Panc1 (cell line): ENCODE results near the gene SPX. TPM values are rescaled to one million over a fixed set of nuclear protein-coding genes. Genes with fewer than 3 reads are reported as not detected.

Experiments used
- ATAC-seq: fragments of 200-7000 bp; cut with Tn5 transposase; 2 replicates; pipeline ENCODE4 v1.9.1; 2020; ENCODE audit warnings: mild to moderate bottlenecking, moderate library complexity
- BruUV-seq: library from RNA; stranded (reverse); fragments of 400-500 nt; replicated peaks from 2 replicates; lab custom pipeline; 2021; lab: Mats Ljungman, UMichigan
- CTCF ChIA-PET: fragments of 300-600 bp; sonication (Branson Sonifier 250); formaldehyde crosslinking; loops from one replicate; lab custom pipeline; 2022; ENCODE audit warnings: antibody characterized with exemption; lab: Charles Lee
- POLR2A ChIA-PET: fragments of 300-600 bp; sonication (Branson Sonifier 250); formaldehyde crosslinking; loops from one replicate; lab custom pipeline; 2022; ENCODE audit warnings: antibody characterized with exemption; lab: Charles Lee
- DNase-seq: peaks from one replicate; pipeline ENCODE4 v3.0.0-alpha.2; 2010; ENCODE audit warnings: low read depth, low spot score
- H3K27ac ChIP-seq: 2 replicates; pipeline ENCODE4 v1.5.1; 2011; ENCODE audit warnings: mild to moderate bottlenecking, low read length, inconsistent platforms
- H3K27me3 ChIP-seq: fragments of 200-500 bp; sonication (Bioruptor generic); 2 replicates; pipeline ENCODE4 v1.6.0; 2014; ENCODE audit warnings: low read length, inconsistent platforms; ENCODE audit not compliant: control insufficient read depth, insufficient read depth
- H3K36me3 ChIP-seq: fragments of 200-500 bp; sonication (Bioruptor generic); 2 replicates; pipeline ENCODE4 v1.5.1; 2014; ENCODE audit warnings: inconsistent platforms, mild to moderate bottlenecking, low read length, moderate library complexity; ENCODE audit not compliant: control insufficient read depth, insufficient read depth
- H3K4me1 ChIP-seq: 2 replicates; pipeline ENCODE4 v1.5.1; 2011; ENCODE audit warnings: inconsistent platforms, mild to moderate bottlenecking, low read length, moderate library complexity; ENCODE audit not compliant: control insufficient read depth, insufficient read depth
- H3K4me3 ChIP-seq, 2 experiments: 2 replicates each; pipeline ENCODE4 v1.5.1; 2011 to 2012; ENCODE audit warnings: low read depth in 2 of 2, low read length in 2 of 2, mild to moderate bottlenecking in 2 of 2, inconsistent platforms in 1 of 2, moderate library complexity in 1 of 2
- H3K9me3 ChIP-seq: fragments of 200-500 bp; sonication (Bioruptor generic); 2 replicates; pipeline ENCODE4 v1.5.1; 2014; ENCODE audit warnings: low read depth, mild to moderate bottlenecking, inconsistent platforms, low read length, moderate library complexity; ENCODE audit not compliant: control insufficient read depth, insufficient read depth
- CTCF ChIP-seq: fragments of 450-650 bp; IDR thresholded peaks from 2 replicates; pipeline ENCODE4 v1.5.1; 2017; ENCODE audit warnings: mild to moderate bottlenecking
- POLR2AphosphoS5 ChIP-seq: IDR thresholded peaks from 2 replicates; pipeline ENCODE4 v1.6.1; 2012; ENCODE audit warnings: mild to moderate bottlenecking, low read depth, low read length, moderate library complexity
- SIN3A ChIP-seq: IDR thresholded peaks from 2 replicates; pipeline ENCODE4 v1.6.1; 2012; ENCODE audit warnings: low read depth, mild to moderate bottlenecking, low read length, moderate library complexity, borderline replicate concordance; ENCODE audit not compliant: insufficient read depth
- TCF7L2 ChIP-seq: IDR thresholded peaks from 2 replicates; pipeline ENCODE4 v1.6.1; 2011; ENCODE audit warnings: mild to moderate bottlenecking, low read depth, low read length, inconsistent platforms
- in situ Hi-C: cut with HindIII; loops from 2 replicates; pipeline ENCODE4 v1.10.0; 2016; ENCODE audit warnings: low sequenced_read_pairs, low pct_unique_long_range_greater_than_20kb
- intact Hi-C: fragments of 100-400 bp; cut with micrococcal nuclease; formaldehyde crosslinking; loops from one replicate; pipeline ENCODE4 v1.10.0; 2022; ENCODE audit not compliant: unreplicated experiment
- total RNA-seq: library from RNA; stranded (reverse); gene quantifications from one replicate; pipeline ENCODE4 v1.2.1, GENCODE V29; 2021; ENCODE audit not compliant: unreplicated experiment
- TF ChIP-seq, protein P1 (sequence below), 2 experiments: IDR thresholded peaks; 2 replicates each; pipeline ENCODE4 v1.6.1; 2011 to 2012; ENCODE audit warnings: low read depth in 2 of 2, control low read depth in 1 of 2, low read length in 1 of 2, mild to moderate bottlenecking in 1 of 2, moderate library complexity in 1 of 2; ENCODE audit not compliant: insufficient read depth in 1 of 2

Gene SPX
- total RNA-seq, 1 experiment from 2014 or later = 0.13 TPM

DNA sequence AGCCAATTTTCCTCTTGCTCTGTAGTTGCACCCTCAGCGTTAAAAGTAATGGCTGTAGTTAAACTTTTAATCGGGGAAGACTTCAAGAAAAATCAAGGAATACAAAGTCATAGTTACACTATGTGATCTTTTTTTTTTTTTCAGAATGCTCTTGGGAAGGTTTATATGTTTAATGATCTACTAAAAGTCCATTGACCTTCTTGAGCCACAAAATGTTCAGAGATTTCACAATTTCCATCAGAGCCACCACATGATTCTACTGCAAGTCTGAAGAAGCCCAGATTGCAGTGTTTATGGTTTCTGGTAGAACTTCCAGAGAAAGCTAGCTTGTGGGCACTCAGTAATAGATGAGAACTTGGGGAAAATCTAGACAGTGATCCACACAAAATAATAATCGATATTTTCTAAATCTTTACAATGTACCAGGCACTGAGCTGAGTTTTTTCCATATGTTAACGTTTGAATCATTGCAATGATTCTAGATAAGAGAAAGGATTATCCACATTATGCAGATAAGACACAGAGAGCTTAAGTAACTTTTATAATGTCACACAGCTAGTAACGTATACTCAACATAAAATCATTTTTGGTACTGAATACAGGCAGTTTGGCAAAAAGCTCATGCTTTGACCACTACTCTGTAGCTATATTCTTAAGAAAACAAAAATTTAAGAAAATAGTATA is 40.3 kb downstream of the SPX start:
- intact Hi-C loops (no loop called here), in situ Hi-C loops (no loop called here)
- ATAC-seq (no peak), DNase-seq (no peak)
- H3K4me3 ChIP-seq = no peak overlapping the region
- H3K27me3 ChIP-seq = no peaks in the 10 kb centered on the region
- POLR2A ChIA-PET = no interaction called here
- no TSS peak for BruUV-seq
- CTCF ChIA-PET = no interaction called here
- no peaks in the 10 kb centered on the region for H3K4me1 ChIP-seq
- no peaks in the 10 kb centered on the region for H3K9me3 ChIP-seq
- TF ChIP-seq SIN3A (no peak), CTCF (no peak), POLR2AphosphoS5 (no peak), TCF7L2 (no peak)
- TF ChIP-seq, protein P1, sequence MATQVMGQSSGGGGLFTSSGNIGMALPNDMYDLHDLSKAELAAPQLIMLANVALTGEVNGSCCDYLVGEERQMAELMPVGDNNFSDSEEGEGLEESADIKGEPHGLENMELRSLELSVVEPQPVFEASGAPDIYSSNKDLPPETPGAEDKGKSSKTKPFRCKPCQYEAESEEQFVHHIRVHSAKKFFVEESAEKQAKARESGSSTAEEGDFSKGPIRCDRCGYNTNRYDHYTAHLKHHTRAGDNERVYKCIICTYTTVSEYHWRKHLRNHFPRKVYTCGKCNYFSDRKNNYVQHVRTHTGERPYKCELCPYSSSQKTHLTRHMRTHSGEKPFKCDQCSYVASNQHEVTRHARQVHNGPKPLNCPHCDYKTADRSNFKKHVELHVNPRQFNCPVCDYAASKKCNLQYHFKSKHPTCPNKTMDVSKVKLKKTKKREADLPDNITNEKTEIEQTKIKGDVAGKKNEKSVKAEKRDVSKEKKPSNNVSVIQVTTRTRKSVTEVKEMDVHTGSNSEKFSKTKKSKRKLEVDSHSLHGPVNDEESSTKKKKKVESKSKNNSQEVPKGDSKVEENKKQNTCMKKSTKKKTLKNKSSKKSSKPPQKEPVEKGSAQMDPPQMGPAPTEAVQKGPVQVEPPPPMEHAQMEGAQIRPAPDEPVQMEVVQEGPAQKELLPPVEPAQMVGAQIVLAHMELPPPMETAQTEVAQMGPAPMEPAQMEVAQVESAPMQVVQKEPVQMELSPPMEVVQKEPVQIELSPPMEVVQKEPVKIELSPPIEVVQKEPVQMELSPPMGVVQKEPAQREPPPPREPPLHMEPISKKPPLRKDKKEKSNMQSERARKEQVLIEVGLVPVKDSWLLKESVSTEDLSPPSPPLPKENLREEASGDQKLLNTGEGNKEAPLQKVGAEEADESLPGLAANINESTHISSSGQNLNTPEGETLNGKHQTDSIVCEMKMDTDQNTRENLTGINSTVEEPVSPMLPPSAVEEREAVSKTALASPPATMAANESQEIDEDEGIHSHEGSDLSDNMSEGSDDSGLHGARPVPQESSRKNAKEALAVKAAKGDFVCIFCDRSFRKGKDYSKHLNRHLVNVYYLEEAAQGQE (IDR thresholded peaks at IDR 0.05; ENCODE audit: insufficient read depth in 1 of 2, low read depth in 2 of 2, low read length in 1 of 2) = no peak
- no peak overlapping the region for H3K27ac ChIP-seq
- no peaks in the 10 kb centered on the region for H3K36me3 ChIP-seq

GRCh38 chr12:21566907-21567394 is 40.9 kb downstream of the SPX start:
- CTCF ChIA-PET = interaction anchor here (0.7 kb wide), 1 partner anchor 81 kb away, joined by 3 read pairs; no protein-coding TSS in a partner anchor
- no peaks in the 10 kb centered on the region for H3K9me3 ChIP-seq
- no peak for ATAC-seq
- intact Hi-C loops (no loop called here), in situ Hi-C loops (no loop called here)
- no peak for DNase-seq
- H3K4me3 ChIP-seq = no peak overlapping the region
- TF ChIP-seq CTCF (no peak), TCF7L2 (no peak), SIN3A (no peak)
- TF ChIP-seq, protein P1 (IDR thresholded peaks at IDR 0.05; ENCODE audit: insufficient read depth in 1 of 2, low read depth in 2 of 2, low read length in 1 of 2) = no peak
- no peaks in the 10 kb centered on the region for H3K27me3 ChIP-seq
- no peaks in the 10 kb centered on the region for H3K4me1 ChIP-seq
- no TSS peak for BruUV-seq
- POLR2A ChIA-PET = no interaction called here
- no peak overlapping the region for H3K27ac ChIP-seq
- H3K36me3 ChIP-seq = no peaks in the 10 kb centered on the region
